ENCODE measurements around the gene CELF5.
"Not testable (repeated sequence)": the region's sequence is repeated elsewhere in the genome, so short reads cannot be mapped to it uniquely, and the experiment has no call there.

- not testable (repeated sequence) for TF ChIP-seq CTCF (IDR thresholded peaks at IDR 0.05); REST (IDR thresholded peaks at IDR 0.05; ENCODE audit: insufficient read depth in 1 of 2, low read depth in 2 of 2, low read length in 1 of 2); POLR2AphosphoS5 (IDR thresholded peaks at IDR 0.05; ENCODE audit: low read depth, low read length); TCF7L2 (IDR thresholded peaks at IDR 0.05; ENCODE audit: low read depth, low read length); SIN3A (IDR thresholded peaks at IDR 0.05; ENCODE audit: borderline replicate concordance, insufficient read depth, low read depth, low read length)
Observed at GRCh38 chr19:3342962-3343361, 118.5 kb downstream of the CELF5 start.
